Thoracic aorta (tissue), 2 donors: ENCODE results near the gene ARHGAP44. TPM values are rescaled to one million over a fixed set of nuclear protein-coding genes. Genes with fewer than 3 reads are reported as not detected.
A peak's percentile ranks its signal among the peaks of the same experiment; 100 is the strongest.

ENCODE experiments used
- ATAC-seq: fragments of 150-250 bp; one replicate; pipeline ENCODE4 v1.8.0; 2017; ENCODE audit warnings: low read depth; ENCODE audit not compliant: insufficient number of reproducible peaks, low FRiP score
- DNase-seq: peaks from one replicate; pipeline ENCODE4 v3.0.0-alpha.2; 2020; ENCODE audit warnings: low spot score
- H3K27ac ChIP-seq, 2 donors: fragments of 200-600 bp; sonication (generic); 1 replicate in 1 of 2; 2 replicates in 1 of 2; pipeline ENCODE4 v1.5.1; 2016; ENCODE audit warnings: mild to moderate bottlenecking in 2 of 2, moderate library complexity in 2 of 2
- H3K27me3 ChIP-seq: fragments of 200-600 bp; sonication (generic); replicated peaks from 2 replicates; pipeline ENCODE4 v1.6.0; 2016; ENCODE audit warnings: mild to moderate bottlenecking; ENCODE audit not compliant: insufficient read depth
- H3K36me3 ChIP-seq: fragments of 200-600 bp; sonication (generic); one replicate; pipeline ENCODE4 v1.5.1; 2016
- H3K4me1 ChIP-seq, 2 donors: fragments of 200-600 bp; sonication (generic); 1 replicate in 1 of 2; 2 replicates in 1 of 2; pipeline versions ENCODE4 v1.5.1 to v1.6.0; 2016; ENCODE audit warnings: low read depth in 2 of 2, mild to moderate bottlenecking in 1 of 2; ENCODE audit not compliant: control insufficient read depth in 1 of 2
- H3K4me3 ChIP-seq: fragments of 200-600 bp; sonication (generic); 2 replicates; pipeline ENCODE4 v1.5.1; 2016; ENCODE audit warnings: mild to moderate bottlenecking
- H3K9me3 ChIP-seq: fragments of 200-600 bp; sonication (generic); 2 replicates; pipeline ENCODE4 v1.5.1; 2016
- total RNA-seq, 2 donors: library from RNA; depleted of rRNA; stranded (reverse); fragments of >200 nt; gene quantifications; one replicate each; pipeline versions ENCODE4 v1.1.0 to v1.2.3, GENCODE V29; 2016
- TF ChIP-seq, protein P1 (sequence below): fragments of 200-600 bp; sonication (generic); IDR thresholded peaks from one replicate; pipeline ENCODE4 v1.5.1; 2019; ENCODE audit warnings: antibody characterized with exemption

The ARHGAP44 gene
- total RNA-seq, 2 donors from 2014 or later, result 7.3 to 10.3 TPM

DNA sequence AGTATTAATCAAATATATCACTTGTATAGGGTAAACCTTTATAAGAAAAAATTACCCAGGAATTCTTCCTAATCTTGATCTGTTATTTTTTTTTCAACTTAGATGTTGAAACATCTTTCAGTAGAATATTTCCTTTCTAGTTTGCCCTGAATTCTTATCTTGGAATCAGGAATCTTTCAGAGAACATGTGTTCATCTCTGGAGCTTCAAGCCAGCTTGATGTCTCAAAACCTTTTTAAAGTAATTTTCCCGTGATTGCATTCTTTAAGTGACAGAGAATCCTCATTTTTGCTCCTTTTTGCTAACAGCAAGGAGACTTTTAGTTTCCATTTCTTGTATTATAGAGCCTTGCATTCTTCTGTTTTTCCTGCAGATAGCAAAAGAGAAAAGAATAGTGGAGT is 137.7 kb downstream of the ARHGAP44 start:
- ATAC-seq (no peak), DNase-seq (no peak)
- TF ChIP-seq, protein P1, sequence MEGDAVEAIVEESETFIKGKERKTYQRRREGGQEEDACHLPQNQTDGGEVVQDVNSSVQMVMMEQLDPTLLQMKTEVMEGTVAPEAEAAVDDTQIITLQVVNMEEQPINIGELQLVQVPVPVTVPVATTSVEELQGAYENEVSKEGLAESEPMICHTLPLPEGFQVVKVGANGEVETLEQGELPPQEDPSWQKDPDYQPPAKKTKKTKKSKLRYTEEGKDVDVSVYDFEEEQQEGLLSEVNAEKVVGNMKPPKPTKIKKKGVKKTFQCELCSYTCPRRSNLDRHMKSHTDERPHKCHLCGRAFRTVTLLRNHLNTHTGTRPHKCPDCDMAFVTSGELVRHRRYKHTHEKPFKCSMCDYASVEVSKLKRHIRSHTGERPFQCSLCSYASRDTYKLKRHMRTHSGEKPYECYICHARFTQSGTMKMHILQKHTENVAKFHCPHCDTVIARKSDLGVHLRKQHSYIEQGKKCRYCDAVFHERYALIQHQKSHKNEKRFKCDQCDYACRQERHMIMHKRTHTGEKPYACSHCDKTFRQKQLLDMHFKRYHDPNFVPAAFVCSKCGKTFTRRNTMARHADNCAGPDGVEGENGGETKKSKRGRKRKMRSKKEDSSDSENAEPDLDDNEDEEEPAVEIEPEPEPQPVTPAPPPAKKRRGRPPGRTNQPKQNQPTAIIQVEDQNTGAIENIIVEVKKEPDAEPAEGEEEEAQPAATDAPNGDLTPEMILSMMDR, result no peak
- peak overlapping the region in 1 of 2 donors; percentile 48 for H3K27ac ChIP-seq
- no peaks in the 10 kb centered on the region for H3K9me3 ChIP-seq
- H3K4me1 ChIP-seq, result peaks cover 3 to 20% of the 10 kb centered on the region in 2 donors
- H3K4me3 ChIP-seq, result no peak overlapping the region
- no peaks in the 10 kb centered on the region for H3K27me3 ChIP-seq
- H3K36me3 ChIP-seq, result no peaks in the 10 kb centered on the region

DNA sequence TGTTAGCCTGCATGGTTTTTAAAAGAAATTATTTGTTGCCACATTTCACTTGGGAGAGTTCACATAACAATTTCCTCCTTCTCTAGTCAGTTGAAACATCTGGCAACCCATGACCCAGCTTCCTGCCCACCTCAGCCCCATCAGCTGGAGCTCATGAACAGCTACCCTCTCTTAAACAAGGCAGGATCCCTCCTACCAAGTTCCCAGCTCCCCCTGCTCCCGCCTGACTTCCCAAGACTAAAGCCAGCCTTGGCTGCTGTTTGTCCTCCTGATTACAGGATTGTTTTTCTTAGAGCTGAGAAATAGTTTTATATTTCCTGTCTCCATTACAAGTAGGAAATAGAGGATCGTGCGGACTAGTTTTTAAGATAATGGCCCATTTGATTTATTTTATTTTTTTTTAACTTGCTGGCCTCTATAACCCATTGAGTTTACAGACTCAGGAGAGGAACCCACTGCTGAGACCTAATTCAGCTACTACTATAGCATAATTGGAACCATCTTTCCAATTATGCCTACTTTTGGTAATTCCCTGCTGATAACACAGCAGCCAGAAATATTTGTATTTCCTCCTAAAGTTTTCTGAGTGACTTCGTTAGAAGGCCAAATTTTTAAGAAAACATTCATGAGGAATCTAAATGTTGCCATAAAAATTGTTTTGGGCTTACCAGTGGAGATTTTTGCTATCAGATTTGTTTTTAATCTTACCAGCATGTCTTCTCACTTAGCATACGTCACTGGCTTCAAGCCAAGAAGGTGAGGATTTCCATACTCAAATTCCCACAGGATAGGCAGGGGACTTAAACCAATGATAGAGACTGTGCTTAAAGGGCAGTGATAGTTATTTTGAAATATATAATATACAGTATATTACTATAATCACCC is 138.5 kb downstream of the ARHGAP44 start:
- peak overlapping the region; percentile 48 to 64 for H3K27ac ChIP-seq
- H3K27me3 ChIP-seq, result no peaks in the 10 kb centered on the region
- peak overlapping the region; percentile 23 for H3K4me3 ChIP-seq
- no peaks in the 10 kb centered on the region for H3K9me3 ChIP-seq
- no peaks in the 10 kb centered on the region for H3K36me3 ChIP-seq
- DNase-seq, result no peak
- TF ChIP-seq, protein P1, result no peak
- H3K4me1 ChIP-seq, result peaks cover 3 to 20% of the 10 kb centered on the region in 2 donors
- no peak for ATAC-seq

DNA sequence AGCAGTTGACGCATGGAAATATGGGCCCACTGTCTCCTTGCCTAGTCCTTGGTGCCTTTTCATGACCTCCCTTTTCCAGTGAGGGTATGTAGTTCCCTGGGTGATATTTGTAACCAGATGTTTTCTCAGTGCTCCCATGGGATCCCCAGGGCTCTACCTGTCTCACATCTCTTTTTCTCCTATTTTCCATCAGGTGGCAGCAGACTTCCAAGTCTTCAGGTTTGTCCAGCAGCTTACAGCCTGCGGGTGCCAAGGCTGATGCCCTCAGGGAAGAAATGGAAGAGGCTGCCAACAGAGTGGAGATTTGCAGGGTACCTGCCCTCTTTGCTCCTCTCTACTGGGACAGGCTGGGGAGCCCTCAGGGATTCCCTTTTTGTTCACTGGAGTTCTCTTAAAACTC is 139.4 kb downstream of the ARHGAP44 start:
- TF ChIP-seq, protein P1, result no peak
- Histone ChIP-seq H3K36me3 (no peaks in the 10 kb centered on the region), H3K9me3 (no peaks in the 10 kb centered on the region), H3K4me3 (no peak overlapping the region), H3K27me3 (no peaks in the 10 kb centered on the region), H3K27ac (no peak overlapping the region), H3K4me1 (peaks cover 3 to 20% of the 10 kb centered on the region in 2 donors)
- ATAC-seq, result no peak
- DNase-seq, result no peak

DNA sequence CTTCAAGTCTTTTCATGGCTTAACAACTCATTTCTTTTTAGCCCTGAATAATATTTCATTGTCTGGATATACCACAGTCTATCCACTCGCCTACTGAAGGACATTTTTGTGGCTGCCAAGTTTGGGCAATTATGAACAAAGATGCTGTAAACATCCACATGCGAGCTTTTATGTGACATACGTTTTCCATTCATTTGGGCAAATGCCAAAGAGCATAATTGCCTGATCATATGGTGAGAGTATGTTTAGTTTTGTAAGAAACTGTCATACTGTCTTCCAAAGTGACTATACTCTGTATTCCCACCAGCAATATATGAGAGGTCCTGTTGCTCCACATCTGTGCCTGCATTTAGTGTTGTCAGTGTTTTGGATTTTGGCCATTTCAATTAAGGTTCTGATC is 147.2 kb downstream of the ARHGAP44 start:
- Histone ChIP-seq H3K9me3 (no peaks in the 10 kb centered on the region), H3K27me3 (no peaks in the 10 kb centered on the region), H3K4me3 (no peak overlapping the region), H3K27ac (no peak overlapping the region), H3K36me3 (no peaks in the 10 kb centered on the region), H3K4me1 (no peaks in the 10 kb centered on the region)
- DNase-seq (no peak), ATAC-seq (no peak)
- TF ChIP-seq, protein P1, result no peak

DNA sequence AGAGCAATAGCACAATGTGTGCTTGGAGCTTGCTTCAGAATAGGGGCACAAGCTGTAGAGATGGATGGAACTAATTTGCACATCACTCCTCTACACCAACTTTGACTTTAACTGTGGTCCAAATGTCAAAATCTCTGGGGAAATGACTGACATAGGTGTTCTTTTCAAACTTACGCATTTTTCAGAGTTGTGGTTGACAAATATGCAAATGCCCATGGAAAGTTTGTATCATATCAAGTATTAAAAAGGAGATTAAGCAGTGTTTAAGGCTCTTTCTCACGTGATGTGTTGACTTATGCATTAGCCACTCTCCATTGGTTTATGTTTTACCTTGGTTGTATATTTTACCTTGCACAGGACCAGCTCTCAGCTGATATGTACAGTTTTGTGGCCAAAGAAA is 151.4 kb downstream of the ARHGAP44 start:
- no peaks in the 10 kb centered on the region for H3K9me3 ChIP-seq
- no peaks in the 10 kb centered on the region for H3K4me1 ChIP-seq
- no peak overlapping the region for H3K27ac ChIP-seq
- no peak for ATAC-seq
- no peak for DNase-seq
- TF ChIP-seq, protein P1, result no peak
- H3K4me3 ChIP-seq, result no peak overlapping the region
- H3K36me3 ChIP-seq, result no peaks in the 10 kb centered on the region
- no peaks in the 10 kb centered on the region for H3K27me3 ChIP-seq
